HL-60 (cell line): ENCODE results near the gene ERP29.

Experiments used
- POLR2AphosphoS5 ChIP-seq: IDR thresholded peaks from 2 replicates; pipeline ENCODE4 v1.6.1; 2012; ENCODE audit warnings: low read depth
- TF ChIP-seq, protein P1 (sequence below): IDR thresholded peaks from one replicate; pipeline ENCODE4 v1.5.1; 2011; ENCODE audit warnings: low read length, control low read depth, inconsistent platforms; ENCODE audit not compliant: insufficient read depth
- TF ChIP-seq, protein P2 (sequence below): IDR thresholded peaks from 2 replicates; pipeline ENCODE4 v1.6.1; 2012; ENCODE audit warnings: low read depth; ENCODE audit not compliant: insufficient replicate concordance

DNA sequence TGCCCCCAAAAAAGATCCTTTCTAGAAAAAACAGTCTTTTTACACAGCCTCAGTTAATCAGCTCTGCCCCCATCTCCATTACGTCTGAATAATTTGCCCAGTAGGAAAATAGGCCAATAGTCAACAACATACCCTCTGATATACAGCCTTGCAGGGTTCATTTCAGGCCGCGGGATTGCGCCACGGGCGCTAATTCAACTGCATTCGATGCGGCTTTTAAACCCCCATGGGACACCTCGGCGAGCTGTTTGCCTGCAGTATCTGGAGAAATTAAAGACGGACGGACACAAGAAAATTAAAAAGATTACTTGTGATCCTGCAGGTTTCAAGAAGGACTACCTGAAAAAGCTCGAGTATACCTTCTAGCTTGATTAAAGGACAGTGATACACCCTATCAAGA is 36.1 kb downstream of the ERP29 start:
- TF ChIP-seq, protein P1, sequence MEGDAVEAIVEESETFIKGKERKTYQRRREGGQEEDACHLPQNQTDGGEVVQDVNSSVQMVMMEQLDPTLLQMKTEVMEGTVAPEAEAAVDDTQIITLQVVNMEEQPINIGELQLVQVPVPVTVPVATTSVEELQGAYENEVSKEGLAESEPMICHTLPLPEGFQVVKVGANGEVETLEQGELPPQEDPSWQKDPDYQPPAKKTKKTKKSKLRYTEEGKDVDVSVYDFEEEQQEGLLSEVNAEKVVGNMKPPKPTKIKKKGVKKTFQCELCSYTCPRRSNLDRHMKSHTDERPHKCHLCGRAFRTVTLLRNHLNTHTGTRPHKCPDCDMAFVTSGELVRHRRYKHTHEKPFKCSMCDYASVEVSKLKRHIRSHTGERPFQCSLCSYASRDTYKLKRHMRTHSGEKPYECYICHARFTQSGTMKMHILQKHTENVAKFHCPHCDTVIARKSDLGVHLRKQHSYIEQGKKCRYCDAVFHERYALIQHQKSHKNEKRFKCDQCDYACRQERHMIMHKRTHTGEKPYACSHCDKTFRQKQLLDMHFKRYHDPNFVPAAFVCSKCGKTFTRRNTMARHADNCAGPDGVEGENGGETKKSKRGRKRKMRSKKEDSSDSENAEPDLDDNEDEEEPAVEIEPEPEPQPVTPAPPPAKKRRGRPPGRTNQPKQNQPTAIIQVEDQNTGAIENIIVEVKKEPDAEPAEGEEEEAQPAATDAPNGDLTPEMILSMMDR, result no peak
- TF ChIP-seq, protein P2, sequence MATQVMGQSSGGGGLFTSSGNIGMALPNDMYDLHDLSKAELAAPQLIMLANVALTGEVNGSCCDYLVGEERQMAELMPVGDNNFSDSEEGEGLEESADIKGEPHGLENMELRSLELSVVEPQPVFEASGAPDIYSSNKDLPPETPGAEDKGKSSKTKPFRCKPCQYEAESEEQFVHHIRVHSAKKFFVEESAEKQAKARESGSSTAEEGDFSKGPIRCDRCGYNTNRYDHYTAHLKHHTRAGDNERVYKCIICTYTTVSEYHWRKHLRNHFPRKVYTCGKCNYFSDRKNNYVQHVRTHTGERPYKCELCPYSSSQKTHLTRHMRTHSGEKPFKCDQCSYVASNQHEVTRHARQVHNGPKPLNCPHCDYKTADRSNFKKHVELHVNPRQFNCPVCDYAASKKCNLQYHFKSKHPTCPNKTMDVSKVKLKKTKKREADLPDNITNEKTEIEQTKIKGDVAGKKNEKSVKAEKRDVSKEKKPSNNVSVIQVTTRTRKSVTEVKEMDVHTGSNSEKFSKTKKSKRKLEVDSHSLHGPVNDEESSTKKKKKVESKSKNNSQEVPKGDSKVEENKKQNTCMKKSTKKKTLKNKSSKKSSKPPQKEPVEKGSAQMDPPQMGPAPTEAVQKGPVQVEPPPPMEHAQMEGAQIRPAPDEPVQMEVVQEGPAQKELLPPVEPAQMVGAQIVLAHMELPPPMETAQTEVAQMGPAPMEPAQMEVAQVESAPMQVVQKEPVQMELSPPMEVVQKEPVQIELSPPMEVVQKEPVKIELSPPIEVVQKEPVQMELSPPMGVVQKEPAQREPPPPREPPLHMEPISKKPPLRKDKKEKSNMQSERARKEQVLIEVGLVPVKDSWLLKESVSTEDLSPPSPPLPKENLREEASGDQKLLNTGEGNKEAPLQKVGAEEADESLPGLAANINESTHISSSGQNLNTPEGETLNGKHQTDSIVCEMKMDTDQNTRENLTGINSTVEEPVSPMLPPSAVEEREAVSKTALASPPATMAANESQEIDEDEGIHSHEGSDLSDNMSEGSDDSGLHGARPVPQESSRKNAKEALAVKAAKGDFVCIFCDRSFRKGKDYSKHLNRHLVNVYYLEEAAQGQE, result no peak
- TF ChIP-seq POLR2AphosphoS5, result no peak
